GM18858 (cell line): ENCODE measurements around the gene FSTL3.
"Not testable (repeated sequence)": the region's sequence is repeated elsewhere in the genome, so short reads cannot be mapped to it uniquely, and the experiment has no call there.

Source experiments
- ATAC-seq: cut with Tn5 transposase; IDR thresholded peaks from one replicate; pipeline ENCODE4 v1.9.1; 2021; ENCODE audit not compliant: unreplicated experiment

FSTL3 gene

GRCh38 chr19:709196-709964 is 33.2 kb downstream of the FSTL3 start:
- no peak for ATAC-seq

- ATAC-seq = no peak
Measured at GRCh38 chr19:709965-710571, 33.9 kb downstream of the FSTL3 start.

GRCh38 chr19:710767-711166 is 34.6 kb downstream of the FSTL3 start:
- no peak for ATAC-seq

GRCh38 chr19:711254-711653 is 35.1 kb downstream of the FSTL3 start:
- ATAC-seq = no peak

GRCh38 chr19:715347-715746 is 39.2 kb downstream of the FSTL3 start:
- ATAC-seq = no peak

GRCh38 chr19:718251-718951 is 42.2 kb downstream of the FSTL3 start:
- no peak for ATAC-seq

- no peak for ATAC-seq
Measured at GRCh38 chr19:718991-719512, 42.9 kb downstream of the FSTL3 start.

GRCh38 chr19:719636-720344 is 43.6 kb downstream of the FSTL3 start:
- no peak for ATAC-seq

GRCh38 chr19:720345-721160 is 44.4 kb downstream of the FSTL3 start:
- no peak for ATAC-seq

GRCh38 chr19:722553-723101 is 46.4 kb downstream of the FSTL3 start:
- no peak for ATAC-seq

- no peak for ATAC-seq
Measured at GRCh38 chr19:723247-723646, 47.1 kb downstream of the FSTL3 start.

GRCh38 chr19:723714-724113 is 47.5 kb downstream of the FSTL3 start:
- no peak for ATAC-seq

GRCh38 chr19:725461-726089 is 49.4 kb downstream of the FSTL3 start:
- no peak for ATAC-seq

GRCh38 chr19:726993-727956 is 51.1 kb downstream of the FSTL3 start:
- ATAC-seq = no peak

- ATAC-seq = no peak
Measured at GRCh38 chr19:728011-728410, 51.8 kb downstream of the FSTL3 start.

GRCh38 chr19:729564-729963 is 53.4 kb downstream of the FSTL3 start:
- not testable (repeated sequence) for ATAC-seq

GRCh38 chr19:729965-730668 is 53.9 kb downstream of the FSTL3 start:
- no peak for ATAC-seq

- ATAC-seq = no peak
Measured at GRCh38 chr19:731000-731399, 54.8 kb downstream of the FSTL3 start.
